Posterior cingulate gyrus (tissue), 11 donors: ENCODE results near the gene TGOLN2.

ENCODE experiments used
- DNase-seq, 10 donors: peaks; one replicate each; pipeline versions ENCODE4 v3.0.0 to v3.0.0-alpha.2; 2020 to 2021; ENCODE audit warnings: mixed read lengths in 3 of 10
- intact Hi-C: fragments of 100-400 bp; cut with DNase I; formaldehyde crosslinking; loops from one replicate; pipeline ENCODE4 v1.15.1; 2023

The TGOLN2 gene

GRCh38 chr2:85312404-85312803 is 15.4 kb downstream of the TGOLN2 start:
- no peak for DNase-seq
- intact Hi-C loops, result no loop called here

GRCh38 chr2:85310330-85310729 is 17.5 kb downstream of the TGOLN2 start:
- intact Hi-C loops, result no loop called here

GRCh38 chr2:85309699-85310321 is 18.0 kb downstream of the TGOLN2 start:
- DNase-seq, result no peak

More at GRCh38 chr2:85310330-85310729, 17.5 kb downstream of the TGOLN2 start:
- DNase-seq, result no peak

GRCh38 chr2:85308896-85309555 is 18.8 kb downstream of the TGOLN2 start:
- intact Hi-C loops, result no loop called here
- DNase-seq, result peak in 8 of 10 donors; percentile 25 to 90 (median 52)

More at GRCh38 chr2:85309699-85310321, 18.0 kb downstream of the TGOLN2 start:
- intact Hi-C loops, result no loop called here

- intact Hi-C loops, result no loop called here
- no peak for DNase-seq
Measured at GRCh38 chr2:85308201-85308600, 19.6 kb downstream of the TGOLN2 start.

- intact Hi-C loops, result no loop called here
- no peak for DNase-seq
Measured at GRCh38 chr2:85307527-85307897, 20.3 kb downstream of the TGOLN2 start.

- DNase-seq, result no peak
- intact Hi-C loops, result no loop called here
Measured at GRCh38 chr2:85303780-85304531, 23.8 kb downstream of the TGOLN2 start.

- DNase-seq, result peak in 2 of 10 donors; percentile 32 to 35
- intact Hi-C loops, result no loop called here
Measured at GRCh38 chr2:85302121-85302520, 25.7 kb downstream of the TGOLN2 start.

GRCh38 chr2:85291425-85292023 is 36.3 kb downstream of the TGOLN2 start:
- intact Hi-C loops, result no loop called here
- no peak for DNase-seq

GRCh38 chr2:85288244-85288725 is 39.5 kb downstream of the TGOLN2 start:
- intact Hi-C loops, result no loop called here
- DNase-seq, result no peak

GRCh38 chr2:85287721-85288120 is 40.1 kb downstream of the TGOLN2 start:
- no peak for DNase-seq
- intact Hi-C loops, result no loop called here

GRCh38 chr2:85286918-85287317 is 40.9 kb downstream of the TGOLN2 start:
- intact Hi-C loops, result no loop called here
- DNase-seq, result no peak

- intact Hi-C loops, result loop anchor here (2.0 kb wide), 1 partner anchor 151 kb away; the partner anchor contains the start of gene TCF7L1
- DNase-seq, result no peak
Measured at GRCh38 chr2:85283641-85284040, 44.1 kb downstream of the TGOLN2 start.

- intact Hi-C loops, result no loop called here
Measured at GRCh38 chr2:85282914-85283313, 44.9 kb downstream of the TGOLN2 start.

GRCh38 chr2:85281553-85281952 is 46.2 kb downstream of the TGOLN2 start:
- DNase-seq, result no peak
- intact Hi-C loops, result no loop called here

More at GRCh38 chr2:85282914-85283313, 44.9 kb downstream of the TGOLN2 start:
- no peak for DNase-seq

- DNase-seq, result no peak
- intact Hi-C loops, result no loop called here
Measured at GRCh38 chr2:85278361-85278760, 49.4 kb downstream of the TGOLN2 start.

GRCh38 chr2:85277416-85278158 is 50.2 kb downstream of the TGOLN2 start:
- no peak for DNase-seq
- intact Hi-C loops, result no loop called here

- DNase-seq, result no peak
- intact Hi-C loops, result no loop called here
Measured at GRCh38 chr2:85276571-85277118, 51.1 kb downstream of the TGOLN2 start.

- DNase-seq, result no peak
- intact Hi-C loops, result no loop called here
Measured at GRCh38 chr2:85275984-85276540, 51.7 kb downstream of the TGOLN2 start.
